SK-N-SH (cell line): ENCODE results near the gene AKAP12. TPM values are rescaled to one million over a fixed set of nuclear protein-coding genes. Genes with fewer than 3 reads are reported as not detected.

Experiments
- CTCF ChIP-seq: fragments of 200-600 bp; sonication (generic); IDR thresholded peaks from 2 replicates; pipeline ENCODE4 v1.6.1; 2017; ENCODE audit warnings: antibody characterized with exemption, mild to moderate bottlenecking, moderate library complexity
- ELF1 ChIP-seq: IDR thresholded peaks from 2 replicates; pipeline ENCODE4 v1.4.0; 2012
- FOSL2 ChIP-seq: IDR thresholded peaks from 2 replicates; pipeline ENCODE4 v1.4.0; 2012; ENCODE audit warnings: low read depth, mild to moderate bottlenecking, moderate library complexity, borderline replicate concordance
- FOXJ3 ChIP-seq: sonication (generic); formaldehyde crosslinking; IDR thresholded peaks from 2 replicates; pipeline ENCODE4 v1.5.1; 2020; ENCODE audit warnings: mild to moderate bottlenecking, missing genetic modification reagents
- GABPA ChIP-seq: IDR thresholded peaks from 2 replicates; pipeline ENCODE4 v1.4.0; 2012; ENCODE audit warnings: low read depth, mild to moderate bottlenecking
- IRF3 ChIP-seq: fragments of 150-350 bp; IDR thresholded peaks from 2 replicates; pipeline ENCODE4 v1.6.1; 2016; ENCODE audit warnings: mild to moderate bottlenecking, low read depth, low read length
- MEF2A ChIP-seq: IDR thresholded peaks from 2 replicates; pipeline ENCODE4 v1.4.0; 2012; ENCODE audit warnings: low read depth, borderline replicate concordance
- MXI1 ChIP-seq: IDR thresholded peaks from 2 replicates; pipeline ENCODE4 v1.6.1; 2012; ENCODE audit warnings: mild to moderate bottlenecking, low read depth, low read length, improper control_type of control experiment
- POLR2AphosphoS5 ChIP-seq: IDR thresholded peaks from 2 replicates; pipeline ENCODE4 v1.6.1; 2012; ENCODE audit warnings: low read depth, low read length
- RCOR1 ChIP-seq: fragments of 150-350 bp; IDR thresholded peaks from 2 replicates; pipeline ENCODE4 v1.6.1; 2017; ENCODE audit warnings: antibody characterized with exemption, low read length
- REST ChIP-seq: IDR thresholded peaks from 2 replicates; pipeline ENCODE4 v1.6.1; 2012; ENCODE audit warnings: mild to moderate bottlenecking, low read depth, low read length, moderate library complexity
- SMC3 ChIP-seq: IDR thresholded peaks from 2 replicates; pipeline ENCODE4 v1.6.1; 2012; ENCODE audit warnings: low read depth, low read length, improper control_type of control experiment
- TAF1 ChIP-seq: IDR thresholded peaks from 2 replicates; pipeline ENCODE4 v1.6.1; 2012; ENCODE audit warnings: low read depth, mild to moderate bottlenecking, low read length, moderate library complexity, borderline replicate concordance
- TEAD4 ChIP-seq: IDR thresholded peaks from 2 replicates; pipeline ENCODE4 v1.4.0; 2012; ENCODE audit warnings: mild to moderate bottlenecking, borderline replicate concordance; ENCODE audit not compliant: insufficient read depth
- polyA plus RNA-seq, 3 experiments: library from polyadenylated mRNA; depleted of rRNA; stranded (reverse); fragments of >200 nt; gene quantifications; 2 replicates each; pipeline ENCODE4 v1.2.3, GENCODE V29; 2012

AKAP12 gene
- polyA plus RNA-seq, 1 of the 3 experiments (the other 2 are of a cell fraction): 46.5 TPM

- peak; percentile 39; the same call in 1 of the 2 replicates for TF ChIP-seq REST
- peak; percentile 25; the same call in 1 of the 2 replicates for TF ChIP-seq FOXJ3 (CRISPR knock-in tag)
- TF ChIP-seq FOSL2: no peak
- peak; percentile 6 for TF ChIP-seq GABPA
- TF ChIP-seq CTCF: no peak
- no peak; the same call in 1 of the 2 replicates for TF ChIP-seq SMC3
- no peak; the same call in none of the 2 replicates for TF ChIP-seq MXI1
- TF ChIP-seq MEF2A: no peak
- peak; percentile 74; the same call in 1 of the 2 replicates for TF ChIP-seq POLR2AphosphoS5
- no peak; the same call in 1 of the 2 replicates for TF ChIP-seq ELF1
- TF ChIP-seq TEAD4: no peak
- peak; percentile 79; the same call in 1 of the 2 replicates for TF ChIP-seq TAF1
- TF ChIP-seq RCOR1: no peak
- no peak for TF ChIP-seq IRF3
These were observed 150.0 kb downstream of the AKAP12 start (continued) for GRCh38 chr6:151389618-151390275.
